OCI-LY1 (cell line): Measurements from ENCODE around the gene DDX10.

Experiments
- CTCF ChIP-seq: fragments of 200-600 bp; sonication (generic), shearing (Covaris generic); IDR thresholded peaks from 2 replicates; pipeline ENCODE4 v1.5.1; 2017; ENCODE audit warnings: mild to moderate bottlenecking, antibody characterized with exemption, low read length, moderate library complexity, mixed read lengths
- EZH2 ChIP-seq: fragments of 200-600 bp; sonication (generic), shearing (Covaris generic); IDR thresholded peaks from 2 replicates; pipeline ENCODE4 v1.8.0; 2017; ENCODE audit warnings: borderline replicate concordance, mixed run types, mild to moderate bottlenecking, antibody characterized with exemption, low read length, moderate library complexity, mixed read lengths

GRCh38 chr11:108923413-108923812 is 258.5 kb downstream of the DDX10 start:
- TF ChIP-seq EZH2 (no peak), CTCF (no peak)
